Activated CD4-positive, alpha-beta memory T cell treated with anti-CD3 and anti-CD28 coated beads for 36 hours (primary cell): ENCODE data around the gene ODAM. TPM values are rescaled to one million over a fixed set of nuclear protein-coding genes. Genes with fewer than 3 reads are reported as not detected.
"Not testable (repeated sequence)": the region's sequence is repeated elsewhere in the genome, so short reads cannot be mapped to it uniquely, and the experiment has no call there.

Experiments
- CTCF ChIA-PET: fragments of 350-600 bp; sonication (Branson Sonifier 250); formaldehyde crosslinking; loops from one replicate; lab custom pipeline; 2021; ENCODE audit warnings: antibody characterized with exemption, inconsistent platforms; lab: Charles Lee
- POLR2A ChIA-PET: fragments of 350-600 bp; sonication (Branson Sonifier 250); formaldehyde crosslinking; loops from one replicate; lab custom pipeline; 2021; ENCODE audit warnings: antibody characterized with exemption; lab: Charles Lee
- DNase-seq: peaks from one replicate; pipeline ENCODE4 v3.0.0-alpha.2; 2020
- H3K27ac Mint-ChIP-seq: one replicate; pipeline ENCODE4 v1.8.0; 2021; ENCODE audit warnings: mixed read lengths
- H3K27me3 Mint-ChIP-seq: one replicate; pipeline ENCODE4 v1.8.0; 2021; ENCODE audit warnings: mixed read lengths
- H3K36me3 Mint-ChIP-seq: one replicate; pipeline ENCODE4 v1.8.0; 2021; ENCODE audit warnings: mixed read lengths
- H3K4me1 Mint-ChIP-seq: one replicate; pipeline ENCODE4 v1.8.0; 2021; ENCODE audit warnings: low read depth, mixed read lengths
- H3K4me3 Mint-ChIP-seq: one replicate; pipeline ENCODE4 v1.8.0; 2021; ENCODE audit warnings: mild to moderate bottlenecking, mixed read lengths
- H3K9me3 Mint-ChIP-seq: one replicate; pipeline ENCODE4 v1.8.0; 2021; ENCODE audit warnings: mixed read lengths
- intact Hi-C: fragments of 100-400 bp; cut with micrococcal nuclease; formaldehyde crosslinking; loops from one replicate; pipeline ENCODE4 v1.15.1; 2023
- total RNA-seq, 2 experiments: library from RNA; stranded (reverse); gene quantifications; one replicate each; pipeline ENCODE4 v1.2.3, GENCODE V29; 2021

The ODAM gene
- total RNA-seq, 2 experiments from 2014 or later: not detected

- no peaks in the 10 kb centered on the region for H3K36me3 Mint-ChIP-seq
- intact Hi-C loops: no loop called here
- H3K4me1 Mint-ChIP-seq: no peaks in the 10 kb centered on the region
- H3K27me3 Mint-ChIP-seq: no peaks in the 10 kb centered on the region
- H3K27ac Mint-ChIP-seq: no peak overlapping the region
- H3K9me3 Mint-ChIP-seq: no peaks in the 10 kb centered on the region
- DNase-seq: no peak
- ChIA-PET POLR2A (no interaction called here), CTCF (no interaction called here)
- H3K4me3 Mint-ChIP-seq: no peak overlapping the region
Measured at GRCh38 chr4:70187216-70187615, 8.3 kb upstream of the ODAM start.

GRCh38 chr4:70190579-70190978, 4.9 kb upstream of the ODAM start:
- no peaks in the 10 kb centered on the region for H3K27me3 Mint-ChIP-seq
- H3K27ac Mint-ChIP-seq: no peak overlapping the region
- H3K36me3 Mint-ChIP-seq: no peaks in the 10 kb centered on the region
- no peaks in the 10 kb centered on the region for H3K4me1 Mint-ChIP-seq
- ChIA-PET POLR2A (no interaction called here), CTCF (no interaction called here)
- H3K4me3 Mint-ChIP-seq: no peak overlapping the region
- no peaks in the 10 kb centered on the region for H3K9me3 Mint-ChIP-seq
- DNase-seq: no peak
- intact Hi-C loops: no loop called here

- Mint-ChIP-seq H3K36me3 (no peaks in the 10 kb centered on the region), H3K9me3 (no peaks in the 10 kb centered on the region), H3K27ac (no peak overlapping the region), H3K4me1 (no peaks in the 10 kb centered on the region), H3K27me3 (no peaks in the 10 kb centered on the region), H3K4me3 (no peak overlapping the region)
- intact Hi-C loops: no loop called here
- ChIA-PET CTCF (interaction anchor here (1.0 kb wide), 1 partner anchor 8 kb away, joined by 3 read pairs; no protein-coding TSS in a partner anchor), POLR2A (no interaction called here)
- DNase-seq: no peak
Measured at GRCh38 chr4:70191647-70192046, 3.9 kb upstream of the ODAM start.

GRCh38 chr4:70192895-70193294, 2.6 kb upstream of the ODAM start:
- no peak overlapping the region for H3K4me3 Mint-ChIP-seq
- CTCF ChIA-PET: interaction anchor here (1.0 kb wide), 1 partner anchor 9 kb away, joined by 3 read pairs; no protein-coding TSS in a partner anchor
- POLR2A ChIA-PET: no interaction called here
- no peak overlapping the region for H3K27ac Mint-ChIP-seq
- no peaks in the 10 kb centered on the region for H3K4me1 Mint-ChIP-seq
- no peaks in the 10 kb centered on the region for H3K9me3 Mint-ChIP-seq
- H3K36me3 Mint-ChIP-seq: no peaks in the 10 kb centered on the region
- no peak for DNase-seq
- intact Hi-C loops: no loop called here
- H3K27me3 Mint-ChIP-seq: no peaks in the 10 kb centered on the region

GRCh38 chr4:70196857-70197256, 1.3 kb downstream of the ODAM start:
- POLR2A ChIA-PET: no interaction called here
- CTCF ChIA-PET: no interaction called here
- no peak for DNase-seq
- no peaks in the 10 kb centered on the region for H3K4me1 Mint-ChIP-seq
- no peaks in the 10 kb centered on the region for H3K36me3 Mint-ChIP-seq
- no peaks in the 10 kb centered on the region for H3K9me3 Mint-ChIP-seq
- no peak overlapping the region for H3K27ac Mint-ChIP-seq
- H3K27me3 Mint-ChIP-seq: no peaks in the 10 kb centered on the region
- H3K4me3 Mint-ChIP-seq: no peak overlapping the region
- intact Hi-C loops: no loop called here

GRCh38 chr4:70197842-70198241, 2.3 kb downstream of the ODAM start:
- Mint-ChIP-seq H3K27me3 (no peaks in the 10 kb centered on the region), H3K4me3 (no peak overlapping the region), H3K9me3 (no peaks in the 10 kb centered on the region), H3K36me3 (no peaks in the 10 kb centered on the region), H3K27ac (no peak overlapping the region), H3K4me1 (no peaks in the 10 kb centered on the region)
- ChIA-PET POLR2A (no interaction called here), CTCF (interaction anchor here (1.2 kb wide), 1 partner anchor 14 kb away, joined by 3 read pairs; no protein-coding TSS in a partner anchor)
- DNase-seq: no peak
- intact Hi-C loops: no loop called here

- Mint-ChIP-seq H3K27me3 (no peaks in the 10 kb centered on the region), H3K36me3 (no peaks in the 10 kb centered on the region), H3K4me1 (no peaks in the 10 kb centered on the region), H3K4me3 (no peak overlapping the region), H3K9me3 (no peaks in the 10 kb centered on the region), H3K27ac (no peak overlapping the region)
- intact Hi-C loops: no loop called here
- ChIA-PET POLR2A (no interaction called here), CTCF (no interaction called here)
- DNase-seq: no peak
Measured at GRCh38 chr4:70203601-70204000, 8.1 kb downstream of the ODAM start.

- CTCF ChIA-PET, DNase-seq, H3K36me3 Mint-ChIP-seq, intact Hi-C loops, H3K27ac Mint-ChIP-seq, POLR2A ChIA-PET, H3K27me3 Mint-ChIP-seq, H3K4me1 Mint-ChIP-seq, H3K4me3 Mint-ChIP-seq, H3K9me3 Mint-ChIP-seq: not testable (repeated sequence)
Measured at GRCh38 chr4:70212752-70213151, 17.2 kb downstream of the ODAM start.

- POLR2A ChIA-PET, H3K4me1 Mint-ChIP-seq, H3K9me3 Mint-ChIP-seq, H3K27me3 Mint-ChIP-seq, H3K4me3 Mint-ChIP-seq, DNase-seq, H3K36me3 Mint-ChIP-seq, H3K27ac Mint-ChIP-seq, CTCF ChIA-PET, intact Hi-C loops: not testable (repeated sequence)
Measured at GRCh38 chr4:70216109-70216508, 20.6 kb downstream of the ODAM start.

- not testable (repeated sequence) for DNase-seq, H3K9me3 Mint-ChIP-seq, H3K27ac Mint-ChIP-seq
Measured at GRCh38 chr4:70216550-70216949, 21.0 kb downstream of the ODAM start.

GRCh38 chr4:70221389-70221788, 25.9 kb downstream of the ODAM start:
- POLR2A ChIA-PET, H3K27ac Mint-ChIP-seq, intact Hi-C loops, H3K36me3 Mint-ChIP-seq, H3K9me3 Mint-ChIP-seq, DNase-seq, H3K4me1 Mint-ChIP-seq, H3K4me3 Mint-ChIP-seq, H3K27me3 Mint-ChIP-seq, CTCF ChIA-PET: not testable (repeated sequence)

More at GRCh38 chr4:70216550-70216949, 21.0 kb downstream of the ODAM start:
- CTCF ChIA-PET, H3K4me3 Mint-ChIP-seq, H3K4me1 Mint-ChIP-seq, H3K27me3 Mint-ChIP-seq, intact Hi-C loops, H3K36me3 Mint-ChIP-seq, POLR2A ChIA-PET: not testable (repeated sequence)

- H3K9me3 Mint-ChIP-seq, intact Hi-C loops, CTCF ChIA-PET, DNase-seq, H3K36me3 Mint-ChIP-seq, POLR2A ChIA-PET, H3K27me3 Mint-ChIP-seq, H3K4me3 Mint-ChIP-seq, H3K4me1 Mint-ChIP-seq, H3K27ac Mint-ChIP-seq: not testable (repeated sequence)
Measured at GRCh38 chr4:70221818-70222217, 26.3 kb downstream of the ODAM start.

- intact Hi-C loops: no loop called here
- Mint-ChIP-seq H3K9me3 (no peaks in the 10 kb centered on the region), H3K4me1 (no peaks in the 10 kb centered on the region), H3K27ac (no peak within 1 kb of the TSS), H3K4me3 (no peak within 1 kb of the TSS), H3K27me3 (no peaks in the 10 kb centered on the region), H3K36me3 (no peaks in the 10 kb centered on the region)
- POLR2A ChIA-PET: no interaction called here
- CTCF ChIA-PET: no interaction called here
- DNase-seq: no peak
Measured at GRCh38 chr4:70225824-70226223, 30.3 kb downstream of the ODAM start, which contains the start of gene FDCSP. TSS of gene FDCSP (plus strand) at chr4:70226124. CDS start at chr4:70231195, 5,071 bp downstream.
